NCI-H345 treated with DMSO at 0.1 percent for 48 hours (cell line): Measurements from ENCODE around the gene MAGEB10.
"Not testable (repeated sequence)": the region's sequence is repeated elsewhere in the genome, so short reads cannot be mapped to it uniquely, and the experiment has no call there.

Source experiments
- DNase-seq: peaks from one replicate; lab custom pipeline; 2025; ENCODE audit not compliant: unreplicated experiment; lab: John Stamatoyannopoulos, UW

MAGEB10 gene, protein sequence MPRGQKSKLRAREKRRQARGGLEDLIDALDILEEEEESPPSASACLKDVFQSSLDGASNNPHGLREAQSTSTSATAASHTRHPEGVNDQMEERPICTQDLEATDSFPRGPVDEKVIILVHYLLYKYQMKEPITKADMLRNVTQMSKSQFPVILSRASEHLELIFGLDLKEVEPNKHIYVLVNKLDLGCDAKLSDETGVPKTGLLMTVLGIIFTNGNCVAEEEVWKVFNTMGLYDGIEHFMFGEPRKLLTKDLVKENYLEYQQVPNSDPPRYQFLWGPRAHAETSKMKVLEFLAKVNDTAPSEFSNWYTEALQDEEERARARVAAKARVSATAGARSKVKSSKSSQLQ

DNA sequence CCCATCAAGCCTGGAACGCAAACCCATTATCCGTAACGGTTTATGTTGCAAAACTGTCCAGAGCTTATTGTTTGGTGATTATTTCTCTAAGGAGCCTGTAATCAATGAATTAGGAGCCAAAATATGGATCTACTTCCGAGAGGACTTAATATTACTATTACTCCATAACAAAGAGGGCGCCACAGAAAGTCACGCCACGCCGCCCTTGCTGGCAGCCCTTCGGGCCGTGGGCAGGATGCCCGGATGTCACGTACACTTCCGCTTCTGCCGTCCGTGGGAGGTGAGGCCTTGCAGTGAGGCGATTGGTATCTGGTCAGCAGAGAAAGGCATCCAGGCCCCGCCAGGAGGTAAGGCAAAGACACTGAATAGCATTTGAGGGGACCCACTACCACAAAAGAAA lies at the start of gene MAGEB10:
Gene MAGEB10, plus strand, starts transcription at position 301 of the 400 bp plus-strand sequence. CDS start 13,317 bp downstream, outside the sequence.
- DNase-seq: no peak

GRCh38 chrX:27765718-27766117 lies 42.1 kb upstream of the MAGEB10 start:
- DNase-seq: no peak

GRCh38 chrX:27767387-27767786 lies 40.4 kb upstream of the MAGEB10 start:
- DNase-seq: no peak

GRCh38 chrX:27775984-27776383 lies 31.8 kb upstream of the MAGEB10 start:
- DNase-seq: no peak

DNA sequence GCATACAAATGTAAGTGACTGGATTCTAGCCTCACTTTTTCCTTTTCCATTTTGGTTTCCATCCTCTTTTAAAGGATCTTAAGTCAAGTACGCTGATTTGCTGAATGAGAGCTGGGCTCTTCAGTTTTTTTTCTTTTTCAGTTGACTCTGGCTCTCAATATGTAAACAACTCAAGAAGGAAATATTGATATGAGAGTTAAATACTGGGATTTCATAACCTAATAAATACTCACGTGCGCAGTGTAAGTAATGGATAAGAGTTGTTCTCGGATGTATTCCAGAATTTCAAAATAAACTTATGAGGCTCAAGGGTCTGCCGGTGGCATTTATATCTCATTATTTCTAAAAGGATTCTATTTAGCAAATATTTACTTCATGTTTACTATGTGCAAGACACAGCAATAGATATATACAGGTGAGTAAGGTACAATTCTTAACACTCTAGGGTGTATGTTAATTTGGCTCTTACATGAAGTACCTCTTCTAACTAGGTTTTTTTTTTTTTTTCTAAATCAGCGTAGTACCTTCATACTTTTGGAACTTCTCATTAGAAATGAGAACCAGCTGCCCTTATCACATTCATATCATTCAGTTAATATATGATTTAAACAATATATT lies 11.0 kb upstream of the MAGEB10 start:
- DNase-seq: no peak

- DNase-seq: no peak
Observed at GRCh38 chrX:27797575-27797974, 10.2 kb upstream of the MAGEB10 start.

GRCh38 chrX:27808226-27808625 lies 436 bp downstream of the MAGEB10 start:
- no peak for DNase-seq

DNA sequence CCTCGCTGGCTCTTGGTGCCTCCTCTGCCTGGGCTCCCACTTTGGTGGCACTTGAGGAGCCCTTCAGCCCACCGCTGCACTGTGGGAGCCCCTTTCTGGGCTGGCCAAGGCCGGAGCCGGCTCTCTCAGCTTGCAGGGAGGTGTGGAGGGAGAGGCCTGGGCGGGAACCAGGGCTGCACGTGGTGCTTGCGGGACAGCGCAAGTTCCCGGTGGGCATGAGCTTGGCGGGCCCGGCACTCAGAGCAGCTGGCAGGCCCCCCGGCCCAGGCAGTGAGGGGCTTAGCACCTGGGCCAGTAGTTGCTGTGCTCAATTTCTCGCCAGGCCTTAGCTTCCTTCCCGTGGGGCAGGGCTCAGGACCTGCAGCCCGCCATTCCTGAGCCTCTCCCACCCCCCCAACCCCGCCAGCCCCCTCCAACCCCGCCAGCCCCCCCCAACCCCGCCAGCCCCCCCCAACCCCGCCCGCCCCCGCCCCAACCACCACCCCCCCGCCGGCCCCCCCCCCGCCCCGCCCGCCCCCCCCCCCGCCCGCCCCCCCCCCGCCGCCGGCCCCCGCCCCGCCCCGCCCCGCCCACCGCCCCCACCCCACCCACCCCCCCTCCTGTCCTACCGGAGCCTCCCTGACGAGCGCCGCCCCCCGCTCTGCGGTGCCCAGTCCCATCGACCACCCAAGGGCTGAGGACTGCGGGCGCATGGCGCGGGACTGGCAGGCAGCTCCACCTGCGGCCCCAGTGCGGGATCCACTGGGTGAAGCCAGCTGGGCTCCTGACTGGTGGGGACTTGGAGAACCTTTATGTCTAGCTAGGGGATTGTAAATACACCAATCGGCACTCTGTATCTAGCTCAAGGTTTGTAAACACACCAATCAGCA lies 1.4 kb downstream of the MAGEB10 start:
- DNase-seq: not testable (repeated sequence)

DNA sequence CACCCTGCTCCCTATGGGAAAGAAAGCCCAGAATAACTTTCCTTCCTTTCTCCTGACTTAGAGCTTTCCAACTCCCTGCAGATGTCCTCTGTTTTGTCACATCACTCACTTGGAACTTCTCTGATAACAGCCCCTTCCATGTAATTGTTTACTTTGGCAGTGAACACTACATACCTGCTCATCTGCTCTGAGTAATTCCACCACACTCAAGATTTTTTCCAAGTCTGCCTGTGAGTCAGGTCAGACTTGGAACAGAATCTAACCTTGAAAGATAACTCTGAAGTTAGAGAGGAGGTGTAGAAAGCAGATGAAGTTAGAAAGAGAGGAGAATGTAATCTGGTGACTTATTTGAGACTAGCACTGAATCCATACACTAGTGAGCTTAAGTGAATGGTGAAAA lies 7.4 kb downstream of the MAGEB10 start:
- DNase-seq: no peak

DNA sequence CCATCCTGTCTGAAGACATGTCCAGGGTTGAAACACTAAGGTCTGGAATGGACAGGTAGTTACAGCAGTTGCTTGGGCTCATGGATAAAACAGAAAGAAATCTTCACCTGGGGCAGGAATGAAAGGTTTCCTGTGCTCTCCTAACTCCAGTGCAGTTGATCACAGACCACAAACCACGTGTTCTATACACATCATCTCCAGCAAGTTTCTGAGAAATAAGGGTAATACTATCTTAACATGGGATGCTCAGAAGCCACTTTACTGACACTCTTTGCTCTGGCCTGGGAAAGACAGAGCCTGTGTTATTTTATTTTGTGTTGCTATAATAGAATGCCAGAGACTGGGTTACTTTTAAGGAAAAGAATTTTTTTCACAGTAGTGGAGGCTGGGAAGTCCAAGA lies 16.0 kb downstream of the MAGEB10 start:
- DNase-seq: no peak

- no peak for DNase-seq
Observed at GRCh38 chrX:27838185-27838584, 30.4 kb downstream of the MAGEB10 start.

- DNase-seq: no peak
Observed at GRCh38 chrX:27840881-27841280, 33.1 kb downstream of the MAGEB10 start.

DNA sequence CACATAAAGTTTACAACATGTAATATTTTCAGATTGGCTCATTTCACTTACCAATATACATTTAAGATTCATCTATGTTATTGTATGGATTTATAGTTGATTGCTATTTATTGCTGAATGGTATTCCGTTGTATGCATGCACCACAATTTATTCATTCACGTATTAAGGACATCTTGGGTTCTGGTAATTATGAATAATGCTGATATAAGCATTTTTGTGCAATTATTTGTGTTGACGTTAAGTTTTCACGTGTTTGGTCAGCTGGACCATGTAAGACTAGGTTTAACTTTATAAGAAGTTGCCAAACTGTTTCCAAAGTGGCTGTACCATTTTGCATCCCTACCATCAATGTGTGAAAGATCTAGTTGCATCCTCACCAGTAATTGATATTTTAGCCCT lies 35.1 kb downstream of the MAGEB10 start:
- DNase-seq: no peak

GRCh38 chrX:27860337-27860736 lies 52.5 kb downstream of the MAGEB10 start:
- no peak for DNase-seq

DNA sequence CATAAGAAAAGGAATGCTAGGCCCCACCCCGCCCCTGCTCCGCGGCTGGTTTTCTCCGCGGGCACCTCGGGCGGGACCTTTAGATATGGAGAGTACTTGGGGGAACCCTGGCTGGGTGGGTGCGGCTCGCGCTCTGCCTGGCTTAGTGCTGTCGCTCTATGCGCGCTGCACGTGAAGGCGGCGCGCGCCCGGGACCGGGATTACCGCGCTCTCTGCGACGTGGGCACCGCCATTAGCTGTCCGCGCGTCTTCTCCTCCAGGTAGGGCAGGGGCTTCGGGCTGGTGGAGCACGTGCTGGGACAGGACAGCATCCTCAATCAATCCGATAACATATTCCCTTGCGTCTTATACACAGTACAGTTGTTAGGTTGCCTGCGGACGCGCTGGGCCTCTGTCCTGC lies 56.0 kb downstream of the MAGEB10 start:
- DNase-seq: no peak
